GM19452 (cell line): ENCODE data around the gene EMP3.
"Not testable (repeated sequence)": the region's sequence is repeated elsewhere in the genome, so short reads cannot be mapped to it uniquely, and the experiment has no call there.

Experiments
- ATAC-seq: cut with Tn5 transposase; IDR thresholded peaks from one replicate; pipeline ENCODE4 v1.9.1; 2021; ENCODE audit not compliant: unreplicated experiment

The EMP3 gene

GRCh38 chr19:48315712-48316111 lies 9.6 kb upstream of the EMP3 start:
- no peak for ATAC-seq

DNA sequence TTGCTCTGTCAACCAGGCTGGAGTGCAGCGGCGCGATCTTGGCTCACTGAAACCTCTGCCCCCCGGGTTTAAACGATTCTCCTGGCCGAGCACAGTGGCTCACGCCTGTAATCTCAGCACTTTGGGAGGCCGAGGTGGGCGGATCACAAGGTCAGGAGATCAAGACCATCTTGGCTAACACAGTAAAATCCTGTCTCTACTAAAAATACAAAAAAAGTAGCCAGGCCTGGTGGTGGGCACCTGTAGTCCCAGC lies 7.7 kb upstream of the EMP3 start:
- ATAC-seq = not testable (repeated sequence)

GRCh38 chr19:48318286-48318987 lies 6.9 kb upstream of the EMP3 start:
- ATAC-seq = no peak

DNA sequence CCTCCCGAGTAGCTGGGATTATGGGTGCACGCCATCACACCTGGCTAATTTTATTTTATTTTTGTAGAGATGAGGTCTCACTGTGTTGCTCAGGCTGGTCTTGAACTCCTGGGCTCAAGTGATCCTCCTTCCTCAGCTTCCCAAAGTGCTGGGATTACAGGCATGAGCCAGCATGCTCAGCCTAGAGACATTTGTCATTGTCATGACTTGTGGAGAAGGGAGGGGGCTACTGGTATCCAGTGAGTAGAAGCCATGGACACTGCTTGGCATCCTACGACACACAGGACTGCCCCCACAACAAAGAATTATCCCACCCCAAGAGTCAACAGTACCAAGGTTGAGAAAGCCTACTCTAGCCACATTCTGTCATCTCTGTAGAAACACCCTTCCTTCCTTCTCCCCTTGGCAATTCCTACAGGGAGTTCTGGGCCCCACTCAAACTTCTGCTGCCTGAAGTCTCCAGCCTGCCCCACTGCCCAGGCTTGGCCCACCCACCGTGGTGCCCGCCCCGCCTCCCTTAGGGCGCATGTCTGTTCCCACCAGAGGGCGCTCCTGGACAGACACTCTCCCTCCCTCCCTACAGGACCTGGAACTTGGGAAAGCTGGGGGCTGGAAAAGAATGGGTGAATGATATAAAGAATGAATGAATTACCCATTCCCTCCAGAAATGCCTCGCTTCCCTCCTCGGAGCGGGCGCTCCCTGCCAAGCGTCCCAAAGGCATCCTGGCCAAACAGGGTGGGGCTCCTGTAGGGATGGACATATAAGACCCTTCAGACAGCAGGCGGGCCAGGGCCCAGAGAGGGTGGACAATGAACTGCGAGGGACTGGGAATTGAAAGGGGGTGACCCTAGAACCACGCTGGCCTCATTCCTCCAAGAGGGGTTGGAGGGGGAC lies 5.5 kb upstream of the EMP3 start:
- ATAC-seq = no peak

DNA sequence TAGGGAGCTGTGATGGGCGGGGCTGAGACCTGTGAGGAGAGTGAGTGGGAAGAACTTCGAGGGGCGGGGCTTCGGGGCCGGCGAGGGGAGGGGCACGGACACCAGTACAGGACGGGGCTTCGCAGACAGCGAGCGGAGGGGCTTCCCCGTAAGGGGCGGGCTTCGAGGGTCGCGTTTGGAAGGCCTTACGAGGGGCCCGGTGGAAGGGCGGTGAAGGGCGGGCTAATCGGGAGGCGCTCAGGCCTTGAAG lies 4.1 kb upstream of the EMP3 start:
- ATAC-seq = peak; percentile 44

GRCh38 chr19:48321622-48322591 lies 3.4 kb upstream of the EMP3 start:
- peak; percentile 66 for ATAC-seq

DNA sequence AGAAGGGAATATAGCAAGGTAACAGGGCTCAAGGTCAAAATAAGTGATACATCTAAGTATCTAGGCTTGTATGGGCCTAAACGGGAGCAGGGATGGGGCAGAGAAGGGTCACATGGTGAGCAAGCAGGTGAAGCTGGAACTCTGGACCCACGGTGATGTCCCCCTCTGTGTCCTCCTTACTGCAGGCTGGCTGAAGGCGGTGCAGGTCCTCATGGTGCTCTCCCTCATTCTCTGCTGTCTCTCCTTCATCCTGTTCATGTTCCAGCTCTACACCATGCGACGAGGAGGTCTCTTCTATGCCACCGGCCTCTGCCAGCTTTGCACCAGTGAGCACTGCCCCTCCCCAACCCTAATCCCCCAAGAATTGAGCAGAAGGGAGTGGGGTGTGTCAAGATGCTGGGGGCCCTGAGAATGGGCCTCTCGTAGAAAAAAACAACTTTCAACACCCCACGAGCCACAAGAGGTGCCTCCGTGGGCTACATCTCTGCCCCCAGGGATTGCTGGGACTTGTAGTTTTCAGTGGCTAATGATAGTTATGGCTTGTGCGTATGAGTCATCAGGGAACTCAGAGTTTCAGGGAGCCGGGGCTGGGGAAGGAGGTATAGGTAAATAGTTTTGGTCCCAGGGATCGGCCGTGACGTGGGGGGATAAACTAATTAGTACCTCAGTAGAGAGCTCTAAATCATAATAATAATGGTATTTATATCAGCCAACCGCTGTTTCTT lies 4.0 kb downstream of the EMP3 start:
- no peak for ATAC-seq

- ATAC-seq = no peak
These were observed 4.8 kb downstream of the EMP3 start for GRCh38 chr19:48330012-48330681.

DNA sequence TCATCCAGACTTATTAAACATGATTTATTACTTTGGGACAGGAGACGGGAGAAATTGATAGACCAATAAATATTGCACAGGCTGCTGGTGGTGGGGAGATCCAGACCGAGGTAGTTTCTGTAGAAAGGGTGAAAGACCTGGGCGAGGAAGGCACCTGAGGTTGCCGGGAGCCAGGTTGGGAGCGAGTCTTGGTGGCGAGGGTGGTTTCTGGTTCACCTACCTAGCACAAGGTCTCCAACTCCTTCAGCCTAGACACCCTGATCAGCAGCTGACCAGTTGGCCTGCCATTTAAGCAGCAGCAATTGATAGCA lies 7.0 kb downstream of the EMP3 start:
- ATAC-seq = no peak

- peak; percentile 64 for ATAC-seq
These were observed 7.5 kb downstream of the EMP3 start for GRCh38 chr19:48332662-48333466.

DNA sequence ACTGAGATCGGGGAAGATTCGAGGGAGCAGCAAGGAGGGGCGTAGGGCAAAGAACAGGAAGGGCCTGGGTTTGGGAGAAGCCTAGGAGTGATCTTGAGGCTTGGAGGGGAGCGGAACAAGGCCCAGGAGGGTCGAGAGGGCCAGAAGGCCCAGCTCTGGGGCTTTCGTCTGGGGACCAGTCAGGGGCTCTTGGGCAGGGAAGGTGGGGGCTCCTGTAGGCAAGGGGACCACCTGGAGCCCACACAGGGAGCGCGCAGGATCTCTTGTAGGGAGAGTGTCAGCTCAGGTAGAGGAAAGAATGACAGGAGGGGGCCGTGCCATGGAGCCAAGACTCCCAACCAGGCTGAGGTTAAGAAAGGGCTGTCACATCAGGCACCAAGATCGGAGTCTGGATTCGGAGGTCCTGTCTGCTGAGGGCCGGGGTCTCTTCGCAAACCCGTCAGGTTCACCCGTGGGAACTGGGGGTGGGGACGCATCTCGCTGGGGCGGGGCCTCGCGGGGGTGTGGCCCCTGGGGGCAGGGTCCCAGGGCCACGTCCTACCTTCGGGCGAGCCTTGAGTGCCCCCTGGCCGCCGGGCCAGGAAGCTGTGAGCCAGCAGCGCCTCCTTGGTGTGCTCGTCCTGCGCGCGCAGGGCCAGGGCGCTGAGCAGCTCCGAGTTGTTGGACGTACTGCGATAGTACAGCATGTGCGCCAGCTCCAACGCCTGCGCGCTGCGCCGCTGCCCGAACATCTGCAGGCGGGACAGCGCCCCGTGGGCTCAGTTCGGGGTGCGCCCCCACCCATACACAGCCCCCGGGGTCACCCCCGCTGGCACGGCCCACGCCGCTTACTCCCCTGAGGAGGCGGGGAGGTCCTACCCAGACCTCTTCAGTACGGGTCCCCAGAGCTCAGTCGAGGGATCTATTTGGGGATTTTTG lies 8.4 kb downstream of the EMP3 start:
- ATAC-seq = peak; percentile 47

DNA sequence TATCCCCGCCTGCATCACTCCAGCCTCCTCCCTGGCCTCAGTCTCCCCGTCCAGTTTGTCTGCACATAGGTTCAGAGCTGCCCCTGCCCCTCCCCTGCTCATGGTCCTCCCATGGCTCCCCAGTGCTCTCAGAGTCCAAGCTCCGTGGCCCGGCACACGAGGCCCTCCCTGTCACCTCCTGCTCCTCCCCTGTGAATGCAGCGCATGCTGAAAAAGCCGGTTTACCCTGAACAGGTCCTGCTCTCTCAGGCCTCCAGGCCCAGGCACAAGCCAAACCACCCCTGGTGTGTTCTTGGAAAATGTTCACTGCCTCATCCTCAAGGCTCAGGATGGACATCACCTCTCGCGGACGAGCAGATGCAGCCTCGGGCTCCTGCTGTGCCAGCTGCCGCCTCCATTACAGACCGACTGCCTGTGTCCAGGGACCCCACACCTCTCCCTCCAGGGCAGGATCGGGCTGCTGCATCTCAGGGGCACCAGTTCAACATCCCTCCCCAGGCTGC lies 13.0 kb downstream of the EMP3 start:
- ATAC-seq = no peak

GRCh38 chr19:48338802-48339503 lies 13.6 kb downstream of the EMP3 start:
- ATAC-seq = no peak

DNA sequence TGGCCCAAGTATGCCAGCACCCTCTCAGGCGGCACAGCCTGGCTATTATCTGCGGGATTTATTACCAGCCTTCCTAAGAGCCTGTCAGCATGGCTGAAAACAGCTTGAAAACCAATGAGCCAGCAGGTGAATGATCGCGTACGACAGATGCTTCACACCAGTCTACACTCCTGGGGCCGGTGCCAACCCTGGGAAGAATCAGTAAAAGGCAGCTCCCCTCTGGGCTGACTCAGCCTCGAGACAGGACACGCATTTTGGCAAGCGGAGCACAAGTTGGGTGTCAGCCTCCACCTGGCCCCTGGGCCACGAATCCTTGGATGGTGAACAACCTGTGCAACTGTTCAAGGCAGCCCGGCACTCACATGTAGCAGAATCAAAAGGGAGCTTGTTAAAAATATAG lies 15.6 kb downstream of the EMP3 start:
- ATAC-seq = no peak

DNA sequence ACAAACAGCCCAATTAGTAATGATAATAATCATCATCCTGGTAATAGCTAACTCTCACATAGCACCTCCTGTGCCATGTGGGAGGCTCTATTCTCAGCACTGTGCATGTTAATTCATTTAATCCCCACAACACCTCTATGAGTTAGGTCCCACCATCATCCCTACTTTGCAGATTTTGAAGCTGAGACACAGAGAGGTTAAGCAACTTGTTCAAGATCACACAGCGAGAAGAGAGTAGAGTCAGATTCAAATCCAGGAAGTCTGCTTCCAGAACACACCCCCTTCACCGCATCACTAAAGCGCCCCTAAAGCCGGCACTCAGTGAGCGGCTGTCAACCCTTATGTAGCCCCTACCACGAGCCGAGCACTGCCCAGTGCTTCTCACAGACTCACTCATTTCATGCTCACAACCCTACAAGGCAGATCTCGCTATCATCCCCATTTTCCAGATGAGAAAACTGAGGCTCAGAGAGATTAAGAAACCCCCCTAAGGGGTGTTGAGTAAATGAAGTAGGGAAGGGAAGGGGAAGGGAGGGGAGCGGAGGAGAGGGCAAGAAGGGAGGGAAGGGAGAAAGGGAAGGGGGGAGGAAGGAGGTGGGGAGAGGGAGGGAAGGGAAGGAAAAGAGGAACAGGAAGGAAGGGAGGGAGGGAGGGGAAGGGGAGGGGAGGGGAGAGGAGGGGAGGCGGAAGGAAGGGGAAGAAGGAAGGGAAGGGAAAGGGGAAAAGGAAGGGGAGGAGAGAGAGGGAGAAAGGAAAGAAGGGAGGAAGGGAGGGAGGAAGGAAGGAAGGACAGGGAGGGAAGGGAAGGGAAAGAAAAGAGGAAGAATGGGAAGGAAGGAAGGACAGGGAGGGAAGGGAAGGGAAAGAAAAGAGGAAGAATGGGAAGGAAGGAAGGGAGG lies 16.4 kb downstream of the EMP3 start:
- ATAC-seq = no peak

DNA sequence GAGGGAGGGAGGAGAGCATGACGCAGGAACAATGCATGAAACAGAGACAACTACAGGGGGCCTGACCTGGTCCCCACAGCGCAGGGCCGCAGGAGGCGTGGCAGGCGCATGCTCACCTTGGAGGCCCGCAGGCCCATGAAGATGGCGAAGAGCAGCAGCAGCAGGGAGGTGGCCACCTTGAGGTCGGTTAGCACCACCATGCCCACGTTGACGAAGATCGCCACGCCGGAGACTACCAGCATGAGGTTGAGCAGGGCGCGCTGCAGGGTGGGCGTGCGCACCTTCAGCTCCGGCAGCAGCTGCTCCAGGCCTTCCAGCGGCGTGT lies 17.0 kb downstream of the EMP3 start:
- no peak for ATAC-seq

GRCh38 chr19:48342841-48343540 lies 17.6 kb downstream of the EMP3 start:
- no peak for ATAC-seq
